HG03025 (cell line): ENCODE data around the gene TP53TG5.

Source experiments
- ATAC-seq: cut with Tn5 transposase; IDR thresholded peaks from one replicate; pipeline ENCODE4 v1.9.1; 2021; ENCODE audit warnings: mild to moderate bottlenecking, moderate library complexity; ENCODE audit not compliant: unreplicated experiment, low FRiP score

The TP53TG5 gene

DNA sequence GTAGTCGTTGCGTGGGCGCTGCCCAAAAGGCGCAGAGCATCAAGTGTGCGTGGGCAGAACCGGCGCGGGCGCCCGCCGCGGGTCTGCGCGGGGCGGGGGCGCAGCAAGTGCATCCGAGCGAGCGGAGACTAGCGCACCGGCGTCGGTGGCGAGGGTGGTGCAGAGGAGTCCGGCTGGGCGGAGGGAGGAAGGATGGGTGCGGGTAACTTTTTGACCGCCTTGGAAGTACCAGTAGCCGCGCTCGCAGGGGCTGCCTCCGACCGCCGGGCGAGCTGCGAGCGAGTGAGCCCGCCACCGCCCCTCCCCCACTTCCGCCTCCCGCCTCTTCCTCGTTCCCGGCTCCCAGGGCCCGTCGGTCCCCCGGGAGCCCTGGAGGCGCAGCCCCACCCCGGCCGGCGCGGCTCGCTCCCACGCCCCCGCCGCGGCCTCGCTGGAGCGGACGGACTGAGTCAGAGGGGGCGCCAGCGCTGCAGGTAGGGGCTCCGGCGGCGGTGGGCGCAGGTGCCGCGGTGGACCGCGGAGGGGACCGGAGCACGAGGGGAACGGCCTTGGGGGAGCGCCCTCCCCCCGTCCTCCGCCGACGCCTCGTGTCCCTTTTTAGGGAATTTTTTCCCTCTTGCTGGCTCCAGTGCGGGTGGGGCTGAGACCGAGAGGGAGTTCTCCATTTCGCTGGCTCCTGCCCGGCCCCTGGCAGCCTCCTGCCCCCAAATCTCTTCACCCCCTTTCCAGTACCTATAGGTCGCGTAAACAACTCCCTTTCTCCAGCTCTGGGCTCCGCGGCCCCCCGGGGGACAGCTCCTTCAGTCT, 28.3 kb upstream of the TP53TG5 start:
- ATAC-seq: no peak

DNA sequence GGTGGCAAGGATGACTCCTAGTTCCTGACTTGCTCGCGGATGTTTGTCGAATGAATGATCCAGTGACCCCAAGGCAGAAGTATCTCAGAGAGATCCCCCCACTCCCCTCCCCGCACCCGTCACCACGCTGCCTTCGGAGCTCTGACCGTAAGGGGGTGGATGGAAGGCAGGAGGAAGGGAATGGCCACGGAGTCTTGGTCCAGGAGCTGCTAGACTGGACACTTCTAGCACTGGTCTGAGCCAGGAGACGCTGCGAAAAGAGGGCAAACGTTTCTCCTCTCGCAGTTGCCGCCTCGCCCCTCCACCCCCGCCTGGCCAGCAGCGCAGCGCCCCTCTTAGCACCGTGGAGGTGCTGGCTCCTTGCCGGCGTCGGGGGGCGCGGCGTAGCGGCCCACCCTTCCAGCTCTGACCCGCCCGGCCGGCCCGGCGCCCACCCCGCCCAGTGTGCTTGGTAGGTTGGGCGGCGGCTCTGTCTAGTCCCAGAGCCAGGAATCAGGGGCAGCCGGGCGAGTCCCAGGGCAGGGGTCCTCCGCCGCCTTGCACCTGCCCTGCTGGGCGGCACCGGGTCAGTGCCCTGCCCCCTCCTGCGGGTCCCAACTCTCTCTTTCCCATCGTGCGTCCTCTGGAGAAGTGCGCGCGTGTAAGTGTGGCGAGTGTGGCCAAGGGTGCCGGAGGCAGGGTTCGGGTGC, 27.6 kb upstream of the TP53TG5 start:
- no peak for ATAC-seq

DNA sequence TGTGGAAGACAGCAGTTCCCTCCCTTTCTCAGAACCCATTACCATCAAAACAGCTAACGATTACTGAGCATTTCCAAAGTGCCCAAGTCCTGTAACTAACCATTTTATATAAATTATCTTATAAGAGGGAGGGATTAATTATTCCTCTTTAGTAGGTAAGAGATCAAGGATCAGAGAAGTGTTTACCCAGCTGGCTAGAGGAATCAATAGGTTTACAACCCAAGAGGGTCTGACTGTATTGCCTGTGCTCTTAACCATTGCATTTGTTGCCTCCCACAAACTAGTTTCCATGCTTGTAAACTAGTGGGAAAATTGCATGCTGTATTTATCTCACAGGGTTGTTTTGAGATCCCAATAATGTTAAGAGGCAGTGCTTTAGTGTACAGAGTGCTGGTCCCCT, 26.3 kb upstream of the TP53TG5 start:
- no peak for ATAC-seq

DNA sequence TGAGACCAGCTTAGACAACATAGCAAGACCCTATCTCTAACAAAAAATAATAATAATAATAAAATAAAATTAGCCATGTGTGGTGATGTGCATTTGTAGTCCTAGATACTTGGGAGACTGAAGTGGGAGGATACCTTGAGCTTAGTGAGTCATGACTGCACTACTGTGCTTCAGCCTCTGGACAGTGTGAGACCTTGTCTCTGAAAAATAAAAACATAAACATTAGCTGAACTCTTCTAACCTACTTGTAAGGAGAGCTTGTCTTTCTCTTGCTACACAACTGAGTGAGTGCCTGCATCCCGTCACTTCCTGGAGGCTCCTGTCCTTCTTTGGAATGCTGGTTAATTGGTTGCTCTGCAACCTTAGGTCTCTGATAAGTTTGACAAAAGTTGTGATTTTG, 24.8 kb upstream of the TP53TG5 start:
- no peak for ATAC-seq

DNA sequence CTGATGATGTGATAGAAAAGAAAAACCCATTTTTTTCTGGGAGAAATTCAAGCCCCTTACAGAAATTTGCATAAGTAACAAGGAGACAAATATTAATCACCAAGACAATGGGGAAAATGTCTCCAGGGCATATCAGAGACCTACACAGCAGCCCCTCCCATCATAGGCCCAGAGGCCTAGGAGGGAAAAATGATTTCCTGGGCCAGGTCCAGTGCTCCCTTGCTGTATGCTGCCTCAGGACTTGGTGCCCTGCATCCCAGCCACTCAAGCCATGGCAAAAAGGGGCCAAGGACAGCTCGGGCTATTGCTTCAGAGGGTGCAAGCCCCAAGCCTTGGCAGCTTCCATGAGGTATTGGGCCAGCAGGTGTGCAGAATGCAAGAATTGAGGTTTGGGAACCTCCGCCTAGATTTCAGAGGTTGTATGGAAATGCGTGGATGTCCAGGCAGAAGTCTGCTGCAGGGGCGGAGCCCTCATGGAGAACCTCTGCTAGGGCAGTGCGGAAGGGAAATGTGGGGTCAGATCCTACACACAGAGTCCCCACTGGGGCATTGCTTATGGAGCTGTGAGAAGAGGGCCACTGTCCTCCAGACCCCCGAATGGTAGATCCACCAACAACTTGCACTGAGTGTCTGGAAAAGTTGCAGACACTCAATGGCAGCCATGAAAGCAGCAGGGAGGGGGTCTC, 22.4 kb upstream of the TP53TG5 start:
- ATAC-seq: no peak

DNA sequence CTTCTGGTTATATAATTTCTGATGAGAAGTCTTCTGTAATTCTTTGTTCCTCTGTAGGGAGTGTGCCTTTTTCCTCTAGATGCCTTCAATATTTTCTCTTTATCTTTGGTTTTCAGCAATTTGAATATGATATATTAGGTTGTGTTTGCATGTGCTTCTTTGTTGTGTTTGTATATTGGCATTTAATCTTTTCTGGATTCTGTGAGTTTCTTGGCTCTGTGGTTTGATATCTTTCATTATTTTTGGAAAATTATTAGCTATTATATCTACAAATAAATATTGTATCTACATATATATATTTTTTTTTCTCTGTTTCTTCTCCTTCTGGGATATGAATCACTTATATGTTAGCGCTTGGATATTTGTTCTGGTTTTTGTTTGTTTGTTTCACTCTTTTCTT, 20.9 kb upstream of the TP53TG5 start:
- no peak for ATAC-seq

DNA sequence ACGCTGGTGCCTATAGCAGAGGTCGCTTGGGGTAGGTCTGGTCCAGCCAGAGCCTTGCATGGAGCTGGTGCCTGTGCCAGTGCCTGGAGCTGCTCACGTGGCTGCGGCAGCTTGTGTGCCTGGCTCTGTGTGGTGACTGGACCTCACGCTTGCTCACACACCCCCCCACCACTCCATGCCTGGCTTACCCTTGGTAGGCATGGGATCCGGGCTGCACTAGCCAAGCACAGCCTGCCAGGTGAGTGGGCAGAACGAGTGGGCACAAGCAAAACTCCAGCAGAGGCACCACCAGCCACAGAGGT, 16.9 kb upstream of the TP53TG5 start:
- no peak for ATAC-seq

DNA sequence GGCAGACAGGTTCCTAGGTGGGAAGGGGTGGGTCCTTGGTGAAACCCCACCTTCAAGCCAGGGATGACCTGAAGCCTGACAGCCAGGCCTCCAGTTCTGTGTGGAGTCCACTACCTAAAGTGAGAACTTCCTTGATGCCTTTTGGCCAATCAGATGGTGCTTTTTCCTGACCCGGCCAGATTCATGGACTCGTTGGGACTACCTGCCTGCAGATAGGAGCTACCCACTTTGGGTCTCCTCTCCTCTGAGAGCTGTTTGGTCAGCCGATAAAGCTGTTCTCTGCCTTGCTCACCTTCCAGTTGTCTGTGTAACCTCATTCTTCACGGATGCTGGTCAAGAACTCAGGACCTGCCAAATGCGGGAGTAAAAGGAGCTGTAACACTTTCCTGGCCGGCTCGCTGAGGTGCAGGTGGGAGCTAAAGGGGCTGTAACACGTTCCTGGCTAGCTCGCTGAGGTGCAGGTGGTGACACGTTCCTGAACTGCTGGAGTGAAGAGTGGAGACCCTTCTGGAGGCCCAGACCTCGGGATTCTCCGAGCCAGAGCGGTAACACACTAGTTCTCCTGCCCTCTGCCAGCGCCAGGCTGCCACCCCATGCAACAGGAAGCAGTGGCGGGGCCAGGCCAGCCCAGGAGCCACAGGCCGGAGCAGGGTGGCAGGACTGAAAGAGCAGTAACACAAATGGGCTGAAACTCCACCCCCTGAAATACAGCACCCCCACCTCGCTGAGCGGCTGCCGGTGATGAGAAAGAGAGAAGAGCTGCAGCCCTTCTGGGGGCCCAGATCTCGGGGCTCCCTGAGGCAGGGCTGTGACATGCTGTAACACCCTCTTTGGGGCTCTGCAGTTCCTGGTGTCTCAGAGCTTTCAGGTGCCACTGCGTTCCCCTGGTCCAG, 16.3 kb upstream of the TP53TG5 start:
- no peak for ATAC-seq

DNA sequence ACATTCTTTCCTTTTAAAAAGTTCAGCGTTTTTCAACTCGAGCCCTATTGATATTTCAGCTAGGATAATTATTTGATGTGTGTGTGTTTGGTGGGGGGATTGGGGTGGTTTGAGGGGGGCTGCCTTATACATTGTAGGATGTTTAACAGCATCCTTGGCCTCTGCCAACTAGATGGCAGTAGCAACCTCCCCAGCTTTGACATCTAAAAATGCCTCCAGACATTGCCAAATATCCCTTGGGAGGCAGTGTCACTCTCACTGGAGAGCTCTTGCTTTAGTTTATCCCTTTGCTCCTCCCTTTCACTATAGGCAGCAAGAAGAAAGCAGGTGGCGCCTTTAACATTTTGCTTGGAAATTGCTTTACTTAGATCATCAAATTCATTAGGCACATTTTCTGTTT, 14.6 kb upstream of the TP53TG5 start:
- ATAC-seq: no peak

DNA sequence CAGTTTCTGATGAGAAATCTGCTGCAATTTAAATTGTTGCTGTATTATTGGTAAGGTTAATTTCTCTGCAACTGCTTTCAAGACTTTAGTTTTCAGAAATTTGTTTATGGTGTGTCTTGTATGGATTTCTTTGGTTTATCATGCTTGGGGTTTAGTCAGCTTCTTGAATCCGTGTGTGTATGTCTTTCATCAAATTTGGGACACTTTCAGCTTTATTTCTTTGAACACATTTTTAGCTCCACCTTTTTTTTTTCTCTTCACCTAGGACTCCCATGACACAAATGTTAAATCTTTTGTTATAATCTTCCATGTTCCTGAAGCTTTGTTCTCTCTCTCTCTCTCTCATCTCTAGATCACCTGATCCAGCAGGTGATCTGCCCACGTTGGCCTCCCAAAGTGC, 13.4 kb upstream of the TP53TG5 start:
- ATAC-seq: no peak

DNA sequence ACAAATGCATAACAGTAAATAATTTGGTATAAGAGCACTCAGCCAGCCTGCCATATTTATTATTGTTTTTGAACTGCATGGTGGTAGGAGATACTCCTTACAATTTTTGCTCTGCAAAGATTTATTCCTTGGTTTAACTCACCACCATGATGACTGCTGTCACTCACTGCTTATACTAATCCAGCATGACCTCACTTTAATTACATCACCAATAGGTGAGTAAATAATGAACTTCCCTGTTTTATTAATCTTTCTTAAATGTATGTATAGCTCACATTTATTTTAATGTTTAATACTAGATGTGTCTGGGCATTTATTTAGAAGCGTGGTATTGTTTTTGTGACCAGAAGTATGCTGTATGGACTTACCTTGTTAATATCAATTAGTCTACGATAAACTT, 12.8 kb upstream of the TP53TG5 start:
- no peak for ATAC-seq

DNA sequence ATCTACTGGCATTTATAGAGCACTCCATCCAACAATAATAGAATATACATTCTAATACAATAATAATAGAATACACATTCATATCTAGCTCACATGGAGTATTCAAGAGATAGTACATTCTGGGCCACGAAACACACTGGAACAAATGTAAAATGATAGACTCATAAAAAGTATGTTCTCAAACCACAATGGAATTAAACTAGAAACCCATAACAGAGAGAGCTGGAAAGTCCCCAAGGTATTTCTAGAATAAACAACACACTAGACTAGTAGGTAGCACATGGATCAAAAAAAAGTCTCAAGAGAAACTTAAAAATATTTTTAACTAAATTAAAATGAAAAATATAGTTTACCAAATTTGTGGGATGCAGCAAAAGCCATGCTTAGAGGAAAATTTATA, 9.1 kb upstream of the TP53TG5 start:
- no peak for ATAC-seq

DNA sequence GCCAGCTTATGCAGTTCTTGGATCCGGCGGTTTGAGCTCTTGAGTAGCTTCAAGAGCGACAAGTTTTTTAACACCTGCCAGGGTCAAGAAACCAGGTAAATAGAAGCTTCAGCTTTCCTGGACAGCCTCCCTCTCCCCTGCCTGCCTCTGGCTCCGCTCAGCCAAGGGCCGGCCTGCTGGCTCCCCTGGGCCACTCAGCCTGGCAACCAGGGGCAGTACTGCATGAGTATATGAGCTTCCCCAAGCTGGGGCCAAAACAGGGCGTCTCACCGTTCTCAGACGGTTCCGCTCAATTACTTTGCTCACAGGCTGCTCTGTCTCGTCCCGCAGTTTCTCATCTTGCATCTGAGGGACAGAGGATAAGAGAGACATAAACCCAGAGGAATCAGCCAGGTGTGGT, 856 bp downstream of the TP53TG5 start:
- no peak for ATAC-seq

DNA sequence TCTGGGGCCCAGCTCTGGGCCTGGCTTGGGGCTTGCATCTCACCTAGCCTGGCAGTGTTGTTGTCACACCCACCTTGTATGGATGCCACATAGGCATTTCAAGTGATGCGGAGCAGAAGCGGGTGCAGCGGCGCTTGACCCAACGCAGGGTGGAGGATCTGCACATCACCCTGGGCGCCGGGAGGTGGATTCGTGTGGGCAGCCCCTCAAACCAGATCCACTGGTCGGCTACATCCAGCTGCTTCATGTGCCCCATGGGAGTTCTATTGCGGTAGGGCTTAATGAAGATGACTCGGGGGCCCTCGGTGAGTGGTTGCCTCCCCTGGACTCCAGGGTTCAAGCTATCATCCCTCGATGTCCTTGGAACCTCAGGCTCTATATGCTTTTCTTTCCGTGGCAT, 3.2 kb downstream of the TP53TG5 start:
- no peak for ATAC-seq

DNA sequence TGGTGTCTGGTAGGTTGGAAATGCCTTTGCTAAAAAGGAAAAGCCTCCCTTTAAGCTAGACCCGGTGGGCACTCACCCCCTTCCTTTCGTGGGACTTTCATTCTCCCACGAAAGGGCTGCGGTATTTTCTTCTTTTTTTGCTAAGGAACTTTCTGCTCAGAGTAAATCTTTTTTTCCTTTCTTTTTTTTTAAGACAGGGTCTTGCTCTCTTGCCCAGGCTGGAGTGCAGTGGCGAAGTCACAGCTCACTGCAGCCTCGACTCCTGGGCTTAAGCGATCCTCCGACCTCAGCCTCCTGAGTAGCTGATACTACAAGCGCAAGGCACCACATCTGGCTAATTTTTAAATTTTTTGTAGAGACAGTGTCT, 4.0 kb downstream of the TP53TG5 start:
- no peak for ATAC-seq

DNA sequence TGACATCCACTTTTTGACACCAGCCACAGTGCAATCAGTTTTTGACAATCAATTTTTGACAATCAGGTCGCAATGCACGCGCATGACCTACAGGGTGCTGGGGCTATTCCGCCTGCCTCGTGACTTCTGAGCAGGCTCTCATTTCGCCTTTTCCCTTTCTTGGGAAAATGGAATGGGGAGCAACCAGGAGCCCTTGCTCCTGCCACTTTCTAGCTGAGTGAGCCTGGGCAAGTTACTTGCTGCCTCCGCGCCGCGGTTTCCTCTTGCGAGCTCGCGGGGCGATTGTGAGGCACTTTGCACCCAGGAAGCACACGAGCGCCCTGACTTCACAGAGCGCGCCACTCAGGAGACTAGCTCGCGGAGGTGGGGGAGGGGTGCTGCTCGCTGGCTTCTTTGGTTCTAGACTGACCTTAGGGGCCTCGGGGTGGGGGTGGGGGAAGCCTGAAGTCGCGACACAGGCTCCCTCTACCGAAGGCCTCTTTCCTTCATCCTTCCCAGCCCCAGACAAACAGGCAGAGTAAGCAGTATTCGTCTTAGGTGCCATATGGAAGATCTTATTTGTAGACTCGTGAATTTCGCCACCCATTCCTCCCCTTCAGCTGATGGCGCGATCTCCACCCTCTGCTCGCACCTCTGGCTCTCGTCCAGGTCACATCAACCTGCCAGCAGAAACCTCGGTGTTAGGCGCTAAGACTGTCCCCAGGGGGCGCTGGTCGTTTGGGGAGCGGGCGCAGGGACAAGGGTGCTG, 4.6 kb downstream of the TP53TG5 start:
- ATAC-seq: no peak

DNA sequence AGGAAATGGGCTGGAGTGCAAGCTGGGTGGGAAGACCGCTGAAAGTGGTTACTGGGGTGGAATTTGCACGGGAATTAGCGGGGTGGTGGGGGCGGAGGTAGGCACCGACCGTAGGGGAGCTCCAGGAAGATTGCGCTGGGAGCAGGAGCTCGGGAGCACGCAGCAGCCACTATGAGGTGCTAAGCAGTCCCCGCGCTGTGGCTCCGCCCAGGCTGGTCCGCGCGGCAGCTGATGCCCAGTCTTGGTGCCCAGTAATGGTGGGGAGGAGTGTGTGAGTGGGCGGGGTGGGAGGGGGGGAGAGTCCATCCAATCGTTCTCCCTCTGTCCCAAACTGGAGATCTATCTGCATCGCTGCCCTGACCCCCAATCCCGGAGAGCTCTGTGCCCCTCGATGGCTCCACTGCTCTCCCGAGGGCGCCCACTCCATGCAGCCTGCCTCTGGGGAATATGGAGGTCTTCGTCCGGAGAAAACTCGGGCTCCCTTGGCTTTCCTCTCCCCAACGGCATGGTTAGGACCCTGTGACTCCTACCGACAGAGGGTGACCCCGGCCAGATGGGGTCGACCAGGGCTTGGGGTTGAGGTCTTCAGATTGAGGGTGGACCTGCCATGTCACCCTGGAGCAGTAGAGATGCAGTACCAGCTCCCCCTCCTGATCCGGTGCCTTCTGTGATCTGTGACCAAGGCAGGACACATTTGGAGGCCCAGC, 5.3 kb downstream of the TP53TG5 start:
- no peak for ATAC-seq

DNA sequence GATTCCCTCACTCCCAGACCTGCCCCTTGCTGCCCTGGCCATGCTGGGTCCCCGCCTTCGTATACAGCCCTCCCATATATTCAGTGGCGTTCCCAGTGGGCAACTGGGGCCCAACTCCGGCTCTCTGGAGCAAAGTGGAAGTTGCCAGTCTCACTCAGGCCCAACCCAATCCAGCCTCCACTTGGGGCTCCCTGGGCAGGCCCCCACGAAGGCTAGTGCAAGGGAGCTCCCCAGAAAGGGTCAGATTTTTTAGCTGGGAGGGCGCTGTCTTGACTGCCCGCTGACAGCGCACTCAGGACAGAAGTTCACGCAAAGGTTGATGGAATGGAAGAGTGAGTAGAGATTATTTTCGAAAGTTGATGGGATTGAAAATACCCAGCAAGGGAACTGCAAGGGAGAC, 5.9 kb downstream of the TP53TG5 start:
- no peak for ATAC-seq

DNA sequence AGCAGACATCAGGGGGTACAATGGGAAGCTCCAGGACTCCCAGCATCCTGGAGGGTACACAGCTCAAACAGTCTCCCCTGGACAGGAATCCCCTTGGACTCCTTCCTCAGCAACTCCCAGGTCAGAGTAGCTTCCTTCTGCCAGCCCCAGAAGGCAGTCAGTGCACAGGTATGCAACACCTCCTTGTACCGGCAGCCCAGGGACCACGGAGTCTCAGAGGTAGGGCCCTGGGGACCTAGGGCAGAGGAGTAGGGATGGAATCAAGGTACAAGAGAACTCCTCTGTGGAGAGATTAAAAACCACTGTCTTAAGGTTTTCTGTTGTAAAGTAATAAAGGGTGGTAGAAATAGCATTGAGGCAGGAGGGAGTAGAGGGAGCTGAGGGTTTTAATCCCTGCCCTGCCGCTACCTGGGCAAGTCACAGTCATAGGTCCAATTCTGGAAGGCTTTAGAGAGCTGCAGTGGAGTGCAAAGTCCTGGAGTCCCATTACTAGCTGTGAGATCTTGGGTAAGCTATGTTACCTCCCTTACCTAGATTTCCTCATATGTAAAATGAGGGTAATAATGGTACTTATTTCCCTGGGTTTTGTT, 7.5 kb downstream of the TP53TG5 start:
- ATAC-seq: no peak
